ENCODE results near the gene NKAIN2.

DNA sequence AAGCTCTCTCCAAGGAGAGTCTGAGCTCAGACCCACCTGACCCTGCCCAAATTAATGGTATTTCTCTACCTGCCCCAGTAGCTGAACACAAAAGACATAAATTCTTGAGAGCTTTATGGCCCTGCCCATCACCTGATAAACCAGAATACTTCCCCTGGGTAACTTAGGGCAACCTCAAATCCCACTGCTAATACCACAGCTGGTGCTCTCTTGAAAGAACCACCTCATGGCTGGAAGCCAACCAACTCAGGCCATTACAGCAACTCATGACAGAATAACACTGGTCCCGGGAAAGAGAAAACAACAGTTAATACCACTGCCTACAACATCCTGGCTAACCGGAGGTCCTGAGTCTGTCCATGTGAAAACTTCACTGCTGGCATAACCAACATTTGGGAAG, 328.6 kb downstream of the NKAIN2 start:
- no peak for TF ChIP-seq POLR2A (IDR thresholded peaks at IDR 0.05)
- TF ChIP-seq, protein P1, sequence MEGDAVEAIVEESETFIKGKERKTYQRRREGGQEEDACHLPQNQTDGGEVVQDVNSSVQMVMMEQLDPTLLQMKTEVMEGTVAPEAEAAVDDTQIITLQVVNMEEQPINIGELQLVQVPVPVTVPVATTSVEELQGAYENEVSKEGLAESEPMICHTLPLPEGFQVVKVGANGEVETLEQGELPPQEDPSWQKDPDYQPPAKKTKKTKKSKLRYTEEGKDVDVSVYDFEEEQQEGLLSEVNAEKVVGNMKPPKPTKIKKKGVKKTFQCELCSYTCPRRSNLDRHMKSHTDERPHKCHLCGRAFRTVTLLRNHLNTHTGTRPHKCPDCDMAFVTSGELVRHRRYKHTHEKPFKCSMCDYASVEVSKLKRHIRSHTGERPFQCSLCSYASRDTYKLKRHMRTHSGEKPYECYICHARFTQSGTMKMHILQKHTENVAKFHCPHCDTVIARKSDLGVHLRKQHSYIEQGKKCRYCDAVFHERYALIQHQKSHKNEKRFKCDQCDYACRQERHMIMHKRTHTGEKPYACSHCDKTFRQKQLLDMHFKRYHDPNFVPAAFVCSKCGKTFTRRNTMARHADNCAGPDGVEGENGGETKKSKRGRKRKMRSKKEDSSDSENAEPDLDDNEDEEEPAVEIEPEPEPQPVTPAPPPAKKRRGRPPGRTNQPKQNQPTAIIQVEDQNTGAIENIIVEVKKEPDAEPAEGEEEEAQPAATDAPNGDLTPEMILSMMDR (IDR thresholded peaks at IDR 0.05), result no peak

All from breast epithelium (tissue), 3 donors.